H9 (cell line): Measurements from ENCODE around the gene ITGAX. TPM values are rescaled to one million over a fixed set of nuclear protein-coding genes. Genes with fewer than 3 reads are reported as not detected.

Source experiments
- DNase-seq: peaks from one replicate; pipeline ENCODE4 v3.0.0-alpha.2; 2017
- H2AFZ ChIP-seq: one replicate; pipeline ENCODE4 v1.6.1; 2013; ENCODE audit warnings: mild to moderate bottlenecking, low read length, control low read depth, moderate library complexity
- H2AK5ac ChIP-seq: 2 replicates; pipeline ENCODE4 v1.6.1; 2013; ENCODE audit warnings: low read length, control low read depth, mixed read lengths; ENCODE audit not compliant: insufficient read length
- H2BK120ac ChIP-seq: one replicate; pipeline ENCODE4 v1.6.1; 2013; ENCODE audit warnings: low read depth, mild to moderate bottlenecking, low read length, control low read depth, inconsistent platforms; ENCODE audit not compliant: poor library complexity, severe bottlenecking
- H2BK12ac ChIP-seq: 2 replicates; pipeline ENCODE4 v1.6.1; 2013; ENCODE audit warnings: low read length, control low read depth, mixed read lengths, low read depth; ENCODE audit not compliant: insufficient read length
- H2BK15ac ChIP-seq: 2 replicates; pipeline ENCODE4 v1.6.1; 2013; ENCODE audit warnings: low read depth, low read length, control low read depth
- H2BK20ac ChIP-seq: one replicate; pipeline ENCODE4 v1.6.1; 2013; ENCODE audit warnings: low read depth, mild to moderate bottlenecking, low read length, control low read depth, inconsistent platforms; ENCODE audit not compliant: poor library complexity, severe bottlenecking
- H2BK5ac ChIP-seq: 2 replicates; pipeline ENCODE4 v1.6.1; 2013; ENCODE audit warnings: low read length, control low read depth, mixed read lengths; ENCODE audit not compliant: insufficient read length
- H3K14ac ChIP-seq: 2 replicates; pipeline ENCODE4 v1.6.1; 2013; ENCODE audit warnings: low read length, control low read depth; ENCODE audit not compliant: insufficient read depth
- H3K18ac ChIP-seq: 2 replicates; pipeline ENCODE4 v1.6.1; 2013; ENCODE audit warnings: low read depth, mild to moderate bottlenecking, mixed read lengths, low read length, control low read depth; ENCODE audit not compliant: insufficient read length
- H3K23ac ChIP-seq: 2 replicates; pipeline ENCODE4 v1.6.1; 2013; ENCODE audit warnings: low read length, control low read depth, mixed read lengths, low read depth; ENCODE audit not compliant: insufficient read length
- H3K23me2 ChIP-seq: 2 replicates; pipeline ENCODE4 v1.6.1; 2013; ENCODE audit warnings: low read depth, mild to moderate bottlenecking, mixed read lengths, low read length, control low read depth; ENCODE audit not compliant: insufficient read length, poor library complexity, severe bottlenecking
- H3K27ac ChIP-seq: 2 replicates; pipeline ENCODE4 v1.5.1; 2013; ENCODE audit warnings: low read length, control low read depth, mixed read lengths, low read depth; ENCODE audit not compliant: insufficient read length
- H3K27me3 ChIP-seq: 2 replicates; pipeline ENCODE4 v1.6.1; 2013; ENCODE audit warnings: low read length, control low read depth, inconsistent platforms; ENCODE audit not compliant: insufficient read depth
- H3K4ac ChIP-seq: 2 replicates; pipeline ENCODE4 v1.6.1; 2013; ENCODE audit warnings: low read depth, mild to moderate bottlenecking, control low read depth, inconsistent platforms, low read length, moderate library complexity
- H3K4me1 ChIP-seq: 2 replicates; pipeline ENCODE4 v1.6.1; 2013; ENCODE audit warnings: low read length, control low read depth, inconsistent platforms; ENCODE audit not compliant: insufficient read depth
- H3K4me2 ChIP-seq: 2 replicates; pipeline ENCODE4 v1.6.1; 2013; ENCODE audit warnings: low read length, control low read depth, mixed read lengths; ENCODE audit not compliant: insufficient read length, insufficient read depth
- H3K56ac ChIP-seq: 2 replicates; pipeline ENCODE4 v1.6.1; 2013; ENCODE audit warnings: low read depth, mild to moderate bottlenecking, mixed read lengths, low read length, control low read depth; ENCODE audit not compliant: insufficient read length
- H3K79me1 ChIP-seq: 2 replicates; pipeline ENCODE4 v1.6.1; 2013; ENCODE audit warnings: low read depth, mild to moderate bottlenecking, moderate library complexity, low read length, control low read depth, inconsistent platforms; ENCODE audit not compliant: insufficient read depth, poor library complexity, severe bottlenecking
- H3K79me2 ChIP-seq: 2 replicates; pipeline ENCODE4 v1.6.1; 2013; ENCODE audit warnings: low read length, control low read depth, inconsistent platforms; ENCODE audit not compliant: insufficient read depth
- H3K9ac ChIP-seq: 2 replicates; pipeline ENCODE4 v1.6.1; 2013; ENCODE audit warnings: low read length, control low read depth, mixed read lengths; ENCODE audit not compliant: insufficient read length; ENCODE audit errors: extremely low read depth
- H3K9me3 ChIP-seq: one replicate; pipeline ENCODE4 v1.6.1; 2013; ENCODE audit warnings: low read depth, low read length, inconsistent platforms; ENCODE audit not compliant: control insufficient read depth
- H3T11ph ChIP-seq: one replicate; pipeline ENCODE4 v1.6.1; 2013; ENCODE audit warnings: mild to moderate bottlenecking, low read length, control low read depth, inconsistent platforms
- H4K20me1 ChIP-seq: one replicate; pipeline ENCODE4 v1.6.1; 2013; ENCODE audit not compliant: control insufficient read depth, insufficient read length, insufficient read depth
- H4K5ac ChIP-seq: 2 replicates; pipeline ENCODE4 v1.6.1; 2013; ENCODE audit warnings: low read depth, mild to moderate bottlenecking, mixed read lengths, low read length, control low read depth; ENCODE audit not compliant: insufficient read length
- H4K8ac ChIP-seq: replicated peaks from 2 replicates; pipeline ENCODE4 v1.6.1; 2013; ENCODE audit warnings: low read length, control low read depth, mixed read lengths, low read depth; ENCODE audit not compliant: insufficient read length
- H4K91ac ChIP-seq: 2 replicates; pipeline ENCODE4 v1.6.1; 2013; ENCODE audit warnings: low read depth, mild to moderate bottlenecking, moderate library complexity, mixed read lengths, low read length, control low read depth; ENCODE audit not compliant: insufficient read length
- H3K27ac Mint-ChIP-seq, 3 experiments: 2 replicates in 2 of 3; 3 replicates in 1 of 3; pipeline ENCODE4 v1.8.0; 2020 to 2021; ENCODE audit warnings: mixed read lengths in 3 of 3, mild to moderate bottlenecking in 1 of 3, moderate library complexity in 1 of 3
- H3K27me3 Mint-ChIP-seq: 2 replicates; pipeline ENCODE4 v1.8.0; 2021; ENCODE audit warnings: low read depth, mild to moderate bottlenecking, moderate library complexity, mixed read lengths
- H3K36me3 Mint-ChIP-seq, 3 experiments: 2 replicates in 2 of 3; 3 replicates in 1 of 3; pipeline ENCODE4 v1.8.0; 2020 to 2021; ENCODE audit warnings: low read depth in 3 of 3, mixed read lengths in 3 of 3; ENCODE audit not compliant: insufficient read depth in 1 of 3
- H3K4me1 Mint-ChIP-seq, 2 experiments: 2 replicates each; pipeline ENCODE4 v1.8.0; 2020; ENCODE audit warnings: mixed read lengths in 2 of 2
- H3K4me3 Mint-ChIP-seq, 2 experiments: 2 replicates in 1 of 2; 3 replicates in 1 of 2; pipeline ENCODE4 v1.8.0; 2020 to 2021; ENCODE audit warnings: mild to moderate bottlenecking in 2 of 2, mixed read lengths in 2 of 2, moderate library complexity in 1 of 2
- H3K9me3 Mint-ChIP-seq, 2 experiments: 2 replicates in 1 of 2; 3 replicates in 1 of 2; pipeline ENCODE4 v1.8.0; 2020; ENCODE audit warnings: mild to moderate bottlenecking in 2 of 2, mixed read lengths in 2 of 2, moderate library complexity in 1 of 2
- CTCF ChIP-seq: fragments of 200-600 bp; sonication (generic); conservative IDR thresholded peaks from 3 replicates; pipeline ENCODE4 v1.8.0; 2021; ENCODE audit warnings: antibody characterized with exemption, mild to moderate bottlenecking
- WGBS: extraction: QIAGEN DNeasy Blood & Tissue Kit; methylation state at CpG from one replicate; pipeline ENCODE4 v1.1.7; 2013; ENCODE audit warnings: missing lambda C conversion rate, low lambda C conversion rate, mixed read lengths; ENCODE audit not compliant: insufficient read length; ENCODE audit errors: extremely low coverage; 5-methylcytosine and 5-hydroxymethylcytosine counted together
- total RNA-seq: library from RNA; stranded (reverse); gene quantifications from 2 replicates; pipeline ENCODE4 v1.2.1, GENCODE V29; 2021

Gene ITGAX
- total RNA-seq, 1 experiment from 2014 or later, result 0.28 TPM

- Histone ChIP-seq H3K14ac (no peak within 1 kb of the TSS), H4K5ac (no peak within 1 kb of the TSS), H4K8ac (no peak within 1 kb of the TSS), H3K4ac (no peak within 1 kb of the TSS), H3K4me2 (no peak within 1 kb of the TSS), H3T11ph (no peak within 1 kb of the TSS), H4K91ac (no peak within 1 kb of the TSS), H3K27me3 (no peaks in the 10 kb centered on the region), H2BK120ac (no peak within 1 kb of the TSS), H3K9me3 (no peaks in the 10 kb centered on the region), H2AK5ac (no peak within 1 kb of the TSS), H3K4me1 (no peaks in the 10 kb centered on the region), H3K56ac (no peak within 1 kb of the TSS), H2BK12ac (no peak within 1 kb of the TSS), H2BK5ac (no peak within 1 kb of the TSS), H3K18ac (no peak within 1 kb of the TSS), H2AFZ (no peak within 1 kb of the TSS), H3K27ac (no peak within 1 kb of the TSS), H3K79me1 (no peaks in the 10 kb centered on the region), H3K9ac (no peak within 1 kb of the TSS), H3K23me2 (no peaks in the 10 kb centered on the region), H4K20me1 (no peaks in the 10 kb centered on the region), H3K79me2 (no peaks in the 10 kb centered on the region), H2BK15ac (no peak within 1 kb of the TSS), H2BK20ac (no peak within 1 kb of the TSS), H3K23ac (no peak within 1 kb of the TSS)
- no peak for TF ChIP-seq CTCF
- DNase-seq, result no peak
- H3K4me1 Mint-ChIP-seq, result peaks cover 6 to 7% of the 10 kb centered on the region in 2 experiments
- no peak within 1 kb of the TSS; a peak in 1 of 7 replicates for H3K27ac Mint-ChIP-seq
- H3K9me3 Mint-ChIP-seq, result no peaks in the 10 kb centered on the region
- no peak within 1 kb of the TSS for H3K4me3 Mint-ChIP-seq
- no peaks in the 10 kb centered on the region for H3K36me3 Mint-ChIP-seq
- WGBS, result no CpG with 5 or more reads among the region's 5 CpGs
- H3K27me3 Mint-ChIP-seq, result peaks cover 8% of the 10 kb centered on the region; the same call in 1 of the 2 replicates
These were observed 38.1 kb downstream of the ITGAX start, which contains the start of gene ITGAD for GRCh38 chr16:31393056-31393455. Gene ITGAD, plus strand, starts transcription at chr16:31393335. Its CDS starts 26 bp downstream, at chr16:31393361.
